ENCODE data around the gene RHBDL1. TPM values are rescaled to one million over a fixed set of nuclear protein-coding genes. Genes with fewer than 3 reads are reported as not detected.

RHBDL1 gene
- total RNA-seq, 1 experiment from 2014 or later = 12.7 TPM

- no TSS peak for BruUV-seq (replicated peaks)
- H3K4me3 ChIP-seq (replicated peaks in 1 of 2; ENCODE audit: low read depth in 1 of 2, low read length in 2 of 2) = no peak overlapping the region
- ATAC-seq (no peak), DNase-seq (ENCODE audit: low read depth, low spot score) (no peak)
- TF ChIP-seq SRF (IDR thresholded peaks at IDR 0.05; ENCODE audit: low read depth) (no peak), MAX (IDR thresholded peaks at IDR 0.05) (no peak), EGR1 (IDR thresholded peaks at IDR 0.05; ENCODE audit: low read depth) (no peak), EZH2 (IDR thresholded peaks at IDR 0.05) (no peak), YY1 (IDR thresholded peaks at IDR 0.05; ENCODE audit: extremely low read depth, insufficient replicate concordance, low read depth, low read length) (no peak), POLR2AphosphoS5 (IDR thresholded peaks at IDR 0.05; ENCODE audit: low read depth, low read length) (no peak), ZBTB33 (IDR thresholded peaks at IDR 0.05; ENCODE audit: extremely low read depth, insufficient replicate concordance, low read length) (no peak), REST (IDR thresholded peaks at IDR 0.05; ENCODE audit: low read depth) (no peak)
- no peaks in the 10 kb centered on the region for H3K9me3 ChIP-seq (ENCODE audit: control insufficient read depth in 1 of 2, insufficient read depth in 1 of 2, low read depth in 1 of 2, low read length in 2 of 2)
- POLR2A ChIA-PET = no interaction called here
- peaks cover 19 to 55% of the 10 kb centered on the region in 2 experiments for H3K4me1 ChIP-seq (ENCODE audit: control insufficient read depth in 1 of 2, insufficient read depth in 2 of 2, low read length in 2 of 2)
- H4K20me1 ChIP-seq (ENCODE audit: insufficient read depth) = no peaks in the 10 kb centered on the region
- H3K27me3 ChIP-seq (ENCODE audit: insufficient read depth, low read length) = no peaks in the 10 kb centered on the region
- no peaks in the 10 kb centered on the region for H3K9me2 ChIP-seq (ENCODE audit: insufficient read depth)
- CTCF ChIA-PET = no interaction called here
- H2AFZ ChIP-seq (ENCODE audit: low read depth, low read length, poor library complexity, severe bottlenecking) = no peak overlapping the region
- RAD21 ChIA-PET (ENCODE audit: low non-redundant PET in 1 of 2, low total read pairs in 2 of 2, uncharacterized antibody in 2 of 2, unreplicated experiment in 2 of 2) = no interaction called here
- no peak overlapping the region for H3K9ac ChIP-seq (ENCODE audit: low read length)
- peak overlapping the region; percentile 96; the same call in 1 of the 2 replicates for H3K27ac ChIP-seq (ENCODE audit: low read depth, low read length)
- H3K79me2 ChIP-seq (ENCODE audit: insufficient read depth, low read length) = peaks cover 40% of the 10 kb centered on the region
- intact Hi-C loops (cut with micrococcal nuclease) = no loop called here
- no peak overlapping the region for H3K4me2 ChIP-seq (ENCODE audit: low read length)
- no peaks in the 10 kb centered on the region for H3K36me3 ChIP-seq (ENCODE audit: control insufficient read depth in 1 of 2, insufficient read depth in 2 of 2, low read length in 2 of 2)
Observed at GRCh38 chr16:646679-647172, 28.7 kb upstream of the RHBDL1 start.

Measured in HCT116 (cell line).